Measurements from ENCODE around the gene CBFB. TPM values are rescaled to one million over a fixed set of nuclear protein-coding genes. Genes with fewer than 3 reads are reported as not detected.

The CBFB gene
- total RNA-seq, 4 donors from 2014 or later: 28.2 to 68.3 (median 46.6) TPM

DNA sequence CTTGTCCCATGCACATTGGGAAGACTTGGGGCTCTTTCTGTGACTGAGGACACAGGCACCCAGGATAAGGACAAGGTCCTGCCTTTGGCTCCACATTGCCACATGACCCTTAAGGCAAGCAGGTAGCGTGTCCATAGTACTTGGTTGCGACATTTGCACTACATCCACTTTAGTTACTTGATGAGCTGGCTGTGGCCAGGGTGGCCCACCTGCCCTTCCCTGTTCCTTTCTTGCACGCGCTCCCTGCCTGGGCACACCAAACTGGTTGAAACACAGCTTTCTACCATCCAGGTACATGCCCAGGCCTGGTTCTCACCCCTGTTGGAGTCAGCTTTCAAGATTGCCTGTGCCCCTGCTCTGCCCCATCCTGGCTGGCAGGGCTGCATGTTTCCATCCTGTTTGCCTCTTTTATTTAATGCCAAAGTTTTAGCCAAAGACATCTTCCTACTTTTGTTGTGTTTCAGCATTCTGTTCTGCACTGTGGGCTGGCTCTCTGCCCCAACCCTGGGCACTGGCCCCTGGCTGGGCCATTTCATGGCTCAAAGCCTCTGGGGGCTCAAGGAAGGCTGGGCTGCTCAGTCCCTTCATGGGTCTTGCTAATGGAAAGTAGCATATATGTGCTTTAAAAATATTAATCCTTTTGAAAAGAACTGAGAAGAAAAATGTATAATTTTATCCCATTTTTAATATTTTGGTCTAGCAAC is 118.6 kb downstream of the CBFB start:
- Histone ChIP-seq H3K4me1 (peaks cover 23% of the 10 kb centered on the region), H3K9me3 (no peaks in the 10 kb centered on the region), H3K4me3 (no peak overlapping the region), H3K27me3 (no peaks in the 10 kb centered on the region), H3K36me3 (peaks cover 59% of the 10 kb centered on the region), H3K27ac (no peak overlapping the region)
- TF ChIP-seq POLR2A (IDR thresholded peaks at IDR 0.05) (no peak), EP300 (IDR thresholded peaks at IDR 0.05) (no peak), POLR2AphosphoS5 (IDR thresholded peaks at IDR 0.05) (no peak)
- TF ChIP-seq, protein P1, sequence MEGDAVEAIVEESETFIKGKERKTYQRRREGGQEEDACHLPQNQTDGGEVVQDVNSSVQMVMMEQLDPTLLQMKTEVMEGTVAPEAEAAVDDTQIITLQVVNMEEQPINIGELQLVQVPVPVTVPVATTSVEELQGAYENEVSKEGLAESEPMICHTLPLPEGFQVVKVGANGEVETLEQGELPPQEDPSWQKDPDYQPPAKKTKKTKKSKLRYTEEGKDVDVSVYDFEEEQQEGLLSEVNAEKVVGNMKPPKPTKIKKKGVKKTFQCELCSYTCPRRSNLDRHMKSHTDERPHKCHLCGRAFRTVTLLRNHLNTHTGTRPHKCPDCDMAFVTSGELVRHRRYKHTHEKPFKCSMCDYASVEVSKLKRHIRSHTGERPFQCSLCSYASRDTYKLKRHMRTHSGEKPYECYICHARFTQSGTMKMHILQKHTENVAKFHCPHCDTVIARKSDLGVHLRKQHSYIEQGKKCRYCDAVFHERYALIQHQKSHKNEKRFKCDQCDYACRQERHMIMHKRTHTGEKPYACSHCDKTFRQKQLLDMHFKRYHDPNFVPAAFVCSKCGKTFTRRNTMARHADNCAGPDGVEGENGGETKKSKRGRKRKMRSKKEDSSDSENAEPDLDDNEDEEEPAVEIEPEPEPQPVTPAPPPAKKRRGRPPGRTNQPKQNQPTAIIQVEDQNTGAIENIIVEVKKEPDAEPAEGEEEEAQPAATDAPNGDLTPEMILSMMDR (IDR thresholded peaks at IDR 0.05): no peak
- 75% methylated on average over 4 of the region's 4 CpGs for WGBS
- DNase-seq (ENCODE audit: low spot score in 2 of 2): no peak

DNA sequence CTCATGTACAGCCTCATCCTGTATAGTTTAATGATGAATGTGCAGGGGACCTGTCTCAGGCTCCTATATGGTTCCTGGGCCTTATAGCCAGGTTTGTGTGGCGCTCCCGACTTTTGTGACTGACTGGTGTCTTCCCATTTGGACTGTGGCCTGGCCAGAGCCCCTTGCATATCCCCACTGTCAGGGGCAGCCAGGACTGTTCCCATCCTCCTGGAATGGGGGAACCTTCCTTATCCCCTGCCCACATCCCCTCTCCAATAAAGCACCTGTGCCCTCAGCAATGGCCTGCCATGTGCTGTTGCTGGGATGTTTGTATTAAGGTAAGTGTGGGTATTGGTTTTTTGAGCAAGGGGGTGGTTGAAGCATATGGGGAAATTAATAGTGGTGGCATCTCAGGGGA is 119.3 kb downstream of the CBFB start:
- no peaks in the 10 kb centered on the region for H3K9me3 ChIP-seq
- H3K4me1 ChIP-seq: peaks cover 23% of the 10 kb centered on the region
- no peak for DNase-seq (ENCODE audit: low spot score in 2 of 2)
- no peak overlapping the region for H3K4me3 ChIP-seq
- H3K36me3 ChIP-seq: peaks cover 52% of the 10 kb centered on the region
- H3K27ac ChIP-seq: no peak overlapping the region
- no peak for TF ChIP-seq EP300 (IDR thresholded peaks at IDR 0.05)
- TF ChIP-seq, protein P1 (IDR thresholded peaks at IDR 0.05): no peak
- no peak for TF ChIP-seq POLR2AphosphoS5 (IDR thresholded peaks at IDR 0.05)
- no peak for TF ChIP-seq POLR2A (IDR thresholded peaks at IDR 0.05)
- no peaks in the 10 kb centered on the region for H3K27me3 ChIP-seq
- 85% methylated on average over 2 of the region's 2 CpGs for WGBS

DNA sequence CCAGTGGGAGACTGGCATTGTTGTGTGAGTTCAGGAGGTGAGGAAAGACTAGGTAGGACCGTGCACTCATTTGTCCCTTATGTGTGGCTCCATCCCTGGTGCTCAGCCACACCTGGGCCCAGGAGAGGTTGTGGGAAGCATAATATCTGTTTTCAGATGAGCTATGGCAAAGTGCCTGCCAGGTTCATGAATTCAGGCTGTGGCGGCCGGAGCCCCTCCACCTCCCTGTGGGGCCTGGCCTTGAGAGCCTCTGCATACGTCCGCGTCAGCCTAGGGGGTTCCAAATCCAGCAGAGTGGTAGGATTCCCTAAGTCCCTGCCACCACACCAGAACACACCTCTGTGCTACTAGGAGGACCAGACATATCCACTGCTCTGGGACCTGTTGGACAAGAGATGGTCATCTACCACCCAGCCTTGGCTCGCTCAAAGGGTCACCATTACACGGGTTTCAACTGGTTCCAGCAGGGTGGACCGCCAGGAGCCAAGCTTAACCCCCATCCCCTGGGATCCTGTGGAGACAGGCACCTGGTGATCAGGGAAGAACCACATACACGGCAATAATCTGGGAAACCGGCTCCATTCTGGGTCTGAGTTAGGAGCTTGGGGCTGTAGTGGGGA is 119.8 kb downstream of the CBFB start:
- Histone ChIP-seq H3K4me1 (peaks cover 23% of the 10 kb centered on the region), H3K4me3 (no peak overlapping the region), H3K27me3 (no peaks in the 10 kb centered on the region), H3K27ac (no peak overlapping the region), H3K36me3 (peaks cover 47% of the 10 kb centered on the region), H3K9me3 (no peaks in the 10 kb centered on the region)
- no peak for DNase-seq (ENCODE audit: low spot score in 2 of 2)
- WGBS: 94% methylated on average over 1 of the region's 11 CpGs
- TF ChIP-seq POLR2A (IDR thresholded peaks at IDR 0.05) (no peak), POLR2AphosphoS5 (IDR thresholded peaks at IDR 0.05) (no peak), EP300 (IDR thresholded peaks at IDR 0.05) (no peak)
- TF ChIP-seq, protein P1 (IDR thresholded peaks at IDR 0.05): no peak

DNA sequence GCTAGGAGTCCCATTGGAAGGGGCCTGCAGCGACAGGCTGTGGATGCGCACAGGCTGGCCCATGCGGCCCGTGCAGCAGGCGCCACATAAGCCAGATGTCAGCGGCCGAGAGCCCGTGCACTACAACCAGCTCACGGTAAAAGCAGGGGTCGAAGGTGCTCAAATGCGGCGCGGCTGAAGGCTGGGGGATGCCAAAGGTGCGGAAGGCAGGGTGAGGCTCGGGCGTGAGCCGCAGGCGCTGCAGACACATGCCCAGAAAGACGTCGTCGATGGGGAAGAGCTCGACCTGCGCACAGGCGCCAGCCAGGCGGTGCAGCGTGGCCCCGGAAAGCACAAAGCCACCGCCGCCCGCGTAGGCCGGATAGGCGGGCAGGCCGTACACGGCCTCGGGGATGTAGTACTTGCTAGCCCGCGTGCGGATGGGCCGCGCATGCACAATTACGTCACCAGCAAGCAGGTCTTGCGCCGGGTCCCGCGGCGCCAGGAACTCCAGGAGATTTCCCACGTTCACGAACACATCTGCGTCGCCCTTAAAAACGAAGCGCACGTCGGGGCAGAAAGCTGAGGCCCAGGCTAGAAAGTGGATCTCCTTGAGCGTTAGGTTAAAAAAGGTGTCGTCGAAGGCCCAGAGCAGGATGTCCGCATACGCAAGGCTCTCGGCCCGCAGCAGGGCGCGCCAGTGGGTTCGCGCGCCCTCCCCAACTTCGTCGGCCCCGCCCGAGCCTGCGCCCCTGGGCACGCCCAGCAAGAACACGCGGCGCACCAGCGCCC is 120.5 kb downstream of the CBFB start:
- Histone ChIP-seq H3K27ac (no peak overlapping the region), H3K9me3 (no peaks in the 10 kb centered on the region), H3K4me3 (peak overlapping the region; percentile 61), H3K27me3 (no peaks in the 10 kb centered on the region), H3K36me3 (peaks cover 40% of the 10 kb centered on the region), H3K4me1 (peaks cover 23% of the 10 kb centered on the region)
- no peak for DNase-seq (ENCODE audit: low spot score in 2 of 2)
- WGBS: 78% methylated on average over 33 of the region's 77 CpGs
- TF ChIP-seq POLR2A (IDR thresholded peaks at IDR 0.05): no peak
- TF ChIP-seq, protein P1 (IDR thresholded peaks at IDR 0.05): no peak
- TF ChIP-seq POLR2AphosphoS5 (IDR thresholded peaks at IDR 0.05): no peak
- TF ChIP-seq EP300 (IDR thresholded peaks at IDR 0.05): no peak

Data from suprapubic skin (tissue), 4 donors.